ENCODE measurements around the gene TMTC2.
"Not testable (repeated sequence)": the region's sequence is repeated elsewhere in the genome, so short reads cannot be mapped to it uniquely, and the experiment has no call there.

TMTC2 gene

GRCh38 chr12:82730953-82731459 lies 44.3 kb downstream of the TMTC2 start:
- FAIRE-seq, result no peak

- no peak for FAIRE-seq
Observed at GRCh38 chr12:82740129-82741000, 53.7 kb downstream of the TMTC2 start.

- no peak for FAIRE-seq
Observed at GRCh38 chr12:82745063-82745674, 58.5 kb downstream of the TMTC2 start.

GRCh38 chr12:82745807-82746206 lies 59.1 kb downstream of the TMTC2 start:
- no peak for FAIRE-seq

GRCh38 chr12:82746668-82747067 lies 60.0 kb downstream of the TMTC2 start:
- FAIRE-seq, result no peak

GRCh38 chr12:82749015-82749414 lies 62.3 kb downstream of the TMTC2 start:
- FAIRE-seq, result no peak

- no peak for FAIRE-seq
Observed at GRCh38 chr12:82754856-82755255, 68.2 kb downstream of the TMTC2 start.

- FAIRE-seq, result no peak
Observed at GRCh38 chr12:82756303-82756702, 69.6 kb downstream of the TMTC2 start.

- no peak for FAIRE-seq
Observed at GRCh38 chr12:82757059-82757458, 70.4 kb downstream of the TMTC2 start.

- FAIRE-seq, result no peak
Observed at GRCh38 chr12:82757656-82758055, 71.0 kb downstream of the TMTC2 start.

GRCh38 chr12:82758749-82759330 lies 72.1 kb downstream of the TMTC2 start:
- no peak for FAIRE-seq

GRCh38 chr12:82760423-82760822 lies 73.7 kb downstream of the TMTC2 start:
- FAIRE-seq, result no peak

- not testable (repeated sequence) for FAIRE-seq
Observed at GRCh38 chr12:82765206-82765605, 78.5 kb downstream of the TMTC2 start.

- FAIRE-seq, result no peak
Observed at GRCh38 chr12:82765971-82766705, 79.4 kb downstream of the TMTC2 start.

- no peak for FAIRE-seq
Observed at GRCh38 chr12:82774666-82775065, 88.0 kb downstream of the TMTC2 start.

- FAIRE-seq, result no peak
Observed at GRCh38 chr12:82780517-82780916, 93.8 kb downstream of the TMTC2 start.

- no peak for FAIRE-seq
Observed at GRCh38 chr12:82781309-82781997, 94.7 kb downstream of the TMTC2 start.

GRCh38 chr12:82783435-82783834 lies 96.7 kb downstream of the TMTC2 start:
- FAIRE-seq, result no peak

- no peak for FAIRE-seq
Observed at GRCh38 chr12:82787016-82787415, 100.3 kb downstream of the TMTC2 start.

- FAIRE-seq, result no peak
Observed at GRCh38 chr12:82788594-82788993, 101.9 kb downstream of the TMTC2 start.

- FAIRE-seq, result no peak
Observed at GRCh38 chr12:82789674-82790073, 103.0 kb downstream of the TMTC2 start.

- FAIRE-seq, result no peak
Observed at GRCh38 chr12:82793751-82794281, 107.1 kb downstream of the TMTC2 start.

Data from G401.6 (cell line).